Activated T-helper 1 cell treated with anti-CD3 and anti-CD28 coated beads, Interleukin-2, amount 50 U/mL, for 16 hours (primary cell): ENCODE data around the gene CDC26.
"Not testable (repeated sequence)": the region's sequence is repeated elsewhere in the genome, so short reads cannot be mapped to it uniquely, and the experiment has no call there.

Source experiments
- DNase-seq, 2 donors: peaks; one replicate each; pipeline ENCODE4 v3.0.0-alpha.2; 2020; ENCODE audit warnings: low read depth in 1 of 2, low spot score in 1 of 2

CDC26 gene

DNA sequence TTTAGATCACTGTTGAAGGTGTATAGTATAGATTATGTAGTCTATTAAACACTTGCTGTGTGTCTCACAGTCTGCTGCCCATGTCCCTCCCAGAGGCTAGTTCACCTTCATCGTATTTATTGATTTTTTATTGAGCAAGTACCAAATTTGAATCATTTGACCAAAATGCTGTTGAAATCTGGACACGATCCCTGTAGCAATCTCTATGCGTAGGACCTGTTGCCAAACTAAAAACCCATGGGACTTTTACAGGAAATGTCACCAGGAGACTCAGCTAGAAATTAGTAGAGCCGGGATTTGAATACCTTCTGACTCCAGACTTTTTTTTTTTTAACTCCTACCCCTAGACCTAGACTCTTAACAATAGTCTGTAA lies 36.5 kb downstream of the CDC26 start:
- DNase-seq, result no peak

DNA sequence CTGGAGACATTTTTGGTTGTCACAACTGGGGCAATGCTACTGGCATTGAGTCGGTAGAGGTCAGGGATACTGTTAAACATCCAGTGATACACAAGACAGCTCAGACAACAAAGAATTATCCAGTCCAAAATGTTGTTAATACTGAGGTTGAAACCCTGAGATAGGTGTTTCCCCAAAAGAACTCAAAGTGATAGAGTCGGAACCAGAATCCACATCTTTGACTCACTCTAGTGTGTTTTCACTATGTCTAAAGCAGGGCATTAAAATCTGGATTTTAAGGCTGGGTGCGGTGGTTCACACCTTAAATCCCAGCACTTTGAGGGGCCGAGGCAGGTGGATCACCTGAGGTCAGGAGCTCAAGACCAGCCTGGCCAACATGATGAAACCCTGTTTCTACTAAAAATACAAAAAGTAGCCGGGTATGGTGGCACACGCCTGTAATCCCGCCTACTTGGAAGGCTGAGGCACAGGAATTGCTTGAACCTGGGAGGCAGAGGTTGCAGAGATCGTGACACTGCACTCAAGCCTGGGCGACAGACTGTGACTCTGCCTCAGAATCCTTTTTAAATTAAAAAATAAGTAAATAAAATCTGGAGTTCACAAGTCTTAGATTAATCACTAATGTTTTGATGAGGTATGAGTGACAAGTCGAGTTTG lies 37.0 kb downstream of the CDC26 start:
- no peak for DNase-seq

DNA sequence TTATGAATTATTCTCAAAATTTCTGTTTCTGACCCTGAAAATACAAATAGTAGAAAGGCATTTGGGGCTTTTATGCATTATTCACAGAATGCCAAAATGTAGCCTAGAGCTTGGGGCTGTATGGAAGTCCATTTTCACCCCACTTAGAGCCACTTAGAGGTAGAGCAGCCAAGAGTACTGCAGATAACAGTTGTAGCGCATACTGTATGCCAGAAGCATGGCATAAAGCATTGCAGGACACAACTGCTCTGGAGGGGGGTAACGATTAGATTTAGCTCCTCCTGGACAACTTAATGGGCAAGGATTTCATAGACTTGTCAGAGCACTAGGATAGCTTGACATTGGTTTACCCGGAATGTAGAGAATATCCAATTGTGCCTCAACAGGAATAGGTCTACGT lies 38.3 kb downstream of the CDC26 start:
- no peak for DNase-seq

DNA sequence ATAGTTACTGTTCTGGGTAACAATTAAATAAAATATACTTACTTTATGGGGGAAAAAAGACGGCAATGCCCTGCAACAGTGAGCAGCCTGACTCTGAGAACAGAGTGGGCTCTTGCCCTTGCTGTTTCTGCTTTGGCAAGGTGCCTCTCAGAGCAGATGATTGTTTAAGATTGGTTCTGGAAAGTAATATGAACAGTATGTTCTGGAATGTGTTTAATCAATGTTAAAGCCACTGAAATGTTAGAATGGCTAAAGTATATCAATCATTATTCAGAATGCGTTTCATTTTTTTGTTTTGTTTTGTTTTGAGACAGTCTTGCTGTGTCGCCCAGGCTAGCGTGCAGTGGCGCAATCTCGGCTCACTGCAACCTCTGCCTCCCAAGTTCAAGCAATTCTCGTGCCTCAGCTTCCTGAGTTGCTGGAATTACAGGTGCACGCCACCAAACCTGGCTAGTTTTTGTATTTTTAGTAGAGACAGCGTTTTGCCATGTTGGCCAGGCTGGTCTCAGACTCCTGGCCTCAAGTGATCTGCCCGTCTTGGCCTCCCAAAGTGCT lies 39.6 kb downstream of the CDC26 start:
- DNase-seq, result not testable (repeated sequence)

DNA sequence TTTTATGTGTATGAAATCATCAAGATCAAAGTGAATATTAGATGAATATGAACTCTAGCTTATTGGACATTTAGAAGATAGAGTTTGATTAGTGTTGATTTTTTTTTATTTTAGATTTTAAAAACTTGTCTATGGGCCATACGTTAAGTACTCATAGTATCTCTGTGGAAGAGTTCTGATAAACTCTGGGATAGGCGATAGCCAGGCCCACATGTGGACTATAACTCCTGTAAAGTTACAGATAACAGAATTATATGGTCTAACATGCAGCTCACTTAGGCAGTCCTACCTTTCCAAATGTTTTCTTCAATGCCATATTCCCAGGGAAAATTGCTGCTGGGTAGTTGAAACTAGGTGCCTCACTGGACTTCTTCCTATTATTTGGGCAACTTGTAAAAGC lies 43.7 kb downstream of the CDC26 start:
- DNase-seq, result no peak

DNA sequence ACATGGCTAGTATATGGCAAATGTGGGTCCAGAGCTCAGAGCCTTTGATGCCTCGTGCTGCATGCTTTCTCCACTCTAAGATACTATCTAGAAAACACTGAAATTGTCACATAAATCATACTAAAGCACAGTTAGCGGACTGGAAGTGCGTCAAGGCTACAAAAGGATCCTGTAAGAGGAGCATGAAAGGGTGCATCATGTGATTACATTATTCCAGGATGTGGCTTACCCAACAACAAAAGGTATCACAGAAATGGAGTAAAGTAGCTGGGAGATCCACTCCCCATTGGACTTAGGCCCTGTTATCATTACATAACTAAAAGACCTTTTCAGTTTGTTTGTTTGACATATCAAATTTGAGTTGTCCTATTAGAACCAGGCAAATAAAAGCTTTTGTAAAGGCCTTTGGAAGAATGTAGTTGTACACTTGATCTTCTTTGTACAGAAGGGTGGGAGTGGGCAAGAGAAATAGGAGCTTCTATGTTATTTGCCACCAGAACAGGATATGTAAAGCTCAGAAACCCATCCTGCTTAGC lies 47.2 kb downstream of the CDC26 start:
- DNase-seq, result no peak

DNA sequence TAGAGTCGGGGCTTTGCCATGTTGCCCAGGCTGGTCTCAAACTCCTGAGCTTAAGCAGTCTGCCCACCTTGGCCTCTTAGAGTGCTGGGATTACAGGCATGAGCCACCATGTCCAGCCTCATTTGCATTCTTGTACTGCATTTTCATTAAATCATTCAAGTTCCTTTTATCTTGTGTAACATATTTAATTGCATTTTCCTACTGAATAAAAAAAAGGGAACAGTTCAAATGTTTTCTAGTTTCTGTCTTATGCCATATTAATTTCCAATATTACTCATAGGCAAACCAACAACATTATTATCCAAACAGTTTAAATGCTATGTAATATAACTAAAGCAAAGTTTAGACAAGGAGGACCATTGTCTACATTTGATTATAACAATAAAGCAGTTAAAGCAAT lies 47.9 kb downstream of the CDC26 start:
- no peak for DNase-seq

DNA sequence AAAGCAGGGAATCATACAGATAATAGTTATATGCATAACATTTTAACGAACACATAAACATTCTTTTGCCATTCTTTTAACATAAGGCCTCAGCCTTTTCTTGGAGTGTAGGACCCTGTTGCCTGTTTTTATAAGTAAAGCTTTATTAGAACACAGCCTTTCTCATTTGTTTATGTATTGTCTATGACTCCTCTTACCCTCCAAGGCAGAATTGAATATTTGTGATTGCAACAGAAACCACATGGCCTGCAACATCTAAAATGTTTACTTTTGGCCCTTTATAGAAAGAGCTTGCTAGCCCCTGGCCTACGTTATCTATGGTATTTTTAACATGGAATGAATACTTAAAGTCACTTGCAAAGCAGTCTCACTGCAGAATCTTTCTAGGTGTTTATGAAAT lies 51.4 kb downstream of the CDC26 start:
- no peak for DNase-seq

DNA sequence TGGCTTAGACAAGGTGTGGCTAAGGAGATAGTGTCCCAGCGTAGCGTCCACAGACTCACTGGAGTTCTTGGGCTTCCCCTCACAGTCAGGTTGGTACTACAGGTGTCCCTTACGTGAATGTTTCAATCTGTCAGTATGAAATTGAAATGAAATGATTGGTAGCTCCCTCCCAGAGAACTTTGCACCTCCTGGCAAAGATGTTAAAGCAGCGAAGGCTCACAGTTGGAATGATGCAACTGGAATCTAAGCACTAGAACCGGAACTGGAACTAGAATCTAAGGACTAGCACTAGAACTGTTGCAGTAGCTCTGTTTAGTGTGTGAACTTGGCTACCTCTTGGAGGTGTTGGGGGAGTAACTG lies 52.9 kb downstream of the CDC26 start:
- no peak for DNase-seq

DNA sequence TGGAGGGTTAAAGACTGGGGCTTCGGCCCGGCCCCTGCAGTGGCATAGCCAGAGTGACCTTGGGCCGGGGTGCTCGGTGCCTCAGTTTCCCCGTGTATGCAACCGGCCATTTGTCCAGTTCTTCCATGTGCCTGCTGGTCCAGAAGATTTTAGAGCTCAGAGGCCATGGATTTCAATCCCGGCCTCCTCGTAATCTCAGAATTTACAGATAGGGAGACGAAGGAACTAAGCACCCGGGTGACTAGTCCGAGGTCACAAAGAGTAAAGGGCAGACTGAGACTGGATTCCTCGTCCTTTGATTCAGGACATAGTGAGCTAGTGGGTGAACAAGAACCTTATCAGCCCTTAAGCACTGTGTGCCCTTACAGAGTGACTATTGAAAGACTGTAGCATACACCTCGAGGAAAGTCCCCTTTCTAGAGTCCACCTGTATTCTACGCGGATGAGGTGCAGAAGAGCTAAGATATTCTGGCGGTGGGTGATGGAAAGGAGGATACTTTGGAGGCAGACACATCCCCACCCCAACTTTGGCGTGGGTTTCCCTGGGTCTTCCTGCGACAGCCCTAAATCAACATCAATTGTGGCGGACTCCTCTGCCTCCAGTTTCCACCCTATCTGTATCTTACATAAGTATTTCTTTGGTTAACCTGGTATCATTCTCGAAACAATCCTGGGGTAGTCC lies 53.4 kb downstream of the CDC26 start:
- DNase-seq, result no peak

DNA sequence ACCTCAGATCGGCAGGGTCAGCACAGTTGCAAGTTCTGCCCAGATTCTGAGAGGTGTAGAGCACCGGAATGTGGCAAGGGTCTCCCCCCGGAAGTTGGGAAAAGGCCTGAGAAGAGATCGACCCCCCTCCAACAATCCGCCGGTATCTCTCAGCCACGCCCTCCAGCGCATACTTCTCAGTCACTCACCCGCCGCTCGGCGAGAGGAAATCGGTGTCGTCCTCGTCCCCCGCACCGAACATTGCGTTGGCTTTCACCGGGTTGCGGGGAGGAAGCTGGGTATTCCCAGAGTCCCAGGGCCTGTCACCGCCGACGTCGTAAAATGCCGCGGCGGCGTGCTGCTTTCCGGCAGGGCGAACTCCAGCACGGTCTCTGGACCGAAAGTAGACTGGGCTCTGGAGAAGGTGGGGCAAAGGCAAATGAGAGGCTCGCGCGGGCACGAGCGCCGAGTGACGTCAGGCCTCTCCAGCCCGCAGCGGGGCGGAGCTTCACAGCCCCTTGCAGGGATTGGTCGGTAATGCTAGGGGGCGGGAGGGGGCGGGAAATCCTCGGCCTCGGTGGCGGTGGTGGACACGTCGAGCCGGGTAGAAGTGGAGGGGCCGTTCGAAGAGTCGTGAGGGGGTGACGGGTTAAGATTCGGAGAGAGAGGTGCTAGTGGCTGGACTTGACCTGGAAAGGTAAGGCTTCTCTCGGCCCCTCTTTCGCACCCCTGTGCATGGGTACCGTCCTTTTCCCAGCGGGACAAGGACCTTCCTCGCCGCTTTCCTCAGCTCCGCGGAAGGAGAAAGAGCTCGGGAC lies 54.2 kb downstream of the CDC26 start, which contains the start of the genes FKBP15 and SLC31A1:
Gene FKBP15, minus strand, starts transcription at position 275 of the 797 bp plus-strand sequence. Its CDS starts 34 bp downstream, at position 241.
Gene SLC31A1, plus strand, starts transcription at position 542 of the 797 bp plus-strand sequence. CDS start 34,605 bp downstream, outside the sequence.
- peak; percentile 90 to 95 for DNase-seq

DNA sequence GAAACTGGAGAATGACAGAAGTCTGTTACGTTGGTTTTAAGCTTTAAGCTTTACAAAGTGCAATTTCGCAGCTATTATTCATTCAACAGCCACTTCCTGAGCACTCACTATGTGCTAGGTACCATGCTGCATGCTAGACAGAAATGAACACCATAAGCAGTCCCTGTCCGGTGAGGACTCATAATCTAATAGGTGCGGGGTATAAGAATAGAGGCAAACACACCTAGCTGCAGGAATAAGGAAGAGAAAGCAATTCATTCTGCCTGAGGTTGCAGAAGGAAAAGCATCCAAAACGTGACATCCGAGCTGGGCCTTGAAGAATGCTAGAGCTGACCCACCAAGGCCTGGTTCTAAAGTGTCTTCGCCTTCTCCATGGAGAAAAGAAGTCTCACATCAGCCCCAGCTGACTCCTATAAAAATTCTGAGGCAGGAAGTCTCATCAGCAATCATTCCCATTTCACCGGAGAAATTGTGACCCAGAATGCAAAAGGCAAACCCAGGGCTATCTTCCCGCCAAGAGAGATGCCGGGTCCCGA lies 54.8 kb downstream of the CDC26 start:
- DNase-seq, result no peak

DNA sequence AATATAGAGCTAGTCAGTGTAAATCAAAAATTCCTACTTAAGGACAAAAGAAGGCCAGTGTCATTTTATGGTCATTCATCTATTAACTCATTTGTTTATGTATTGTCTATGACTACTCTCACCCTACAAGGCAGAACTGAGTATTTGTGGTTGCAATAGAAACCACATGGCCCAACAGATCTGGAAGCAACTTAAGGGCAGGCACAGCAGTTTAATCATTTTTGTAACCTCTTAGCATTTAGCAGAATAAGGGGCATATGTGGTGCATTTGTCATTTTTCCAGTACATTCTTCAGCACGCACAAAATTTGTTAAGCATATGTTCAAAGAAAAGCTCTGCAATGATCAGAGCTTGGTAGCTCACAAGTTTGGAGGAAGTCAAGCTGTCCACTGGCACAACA lies 55.4 kb downstream of the CDC26 start:
- DNase-seq, result no peak

DNA sequence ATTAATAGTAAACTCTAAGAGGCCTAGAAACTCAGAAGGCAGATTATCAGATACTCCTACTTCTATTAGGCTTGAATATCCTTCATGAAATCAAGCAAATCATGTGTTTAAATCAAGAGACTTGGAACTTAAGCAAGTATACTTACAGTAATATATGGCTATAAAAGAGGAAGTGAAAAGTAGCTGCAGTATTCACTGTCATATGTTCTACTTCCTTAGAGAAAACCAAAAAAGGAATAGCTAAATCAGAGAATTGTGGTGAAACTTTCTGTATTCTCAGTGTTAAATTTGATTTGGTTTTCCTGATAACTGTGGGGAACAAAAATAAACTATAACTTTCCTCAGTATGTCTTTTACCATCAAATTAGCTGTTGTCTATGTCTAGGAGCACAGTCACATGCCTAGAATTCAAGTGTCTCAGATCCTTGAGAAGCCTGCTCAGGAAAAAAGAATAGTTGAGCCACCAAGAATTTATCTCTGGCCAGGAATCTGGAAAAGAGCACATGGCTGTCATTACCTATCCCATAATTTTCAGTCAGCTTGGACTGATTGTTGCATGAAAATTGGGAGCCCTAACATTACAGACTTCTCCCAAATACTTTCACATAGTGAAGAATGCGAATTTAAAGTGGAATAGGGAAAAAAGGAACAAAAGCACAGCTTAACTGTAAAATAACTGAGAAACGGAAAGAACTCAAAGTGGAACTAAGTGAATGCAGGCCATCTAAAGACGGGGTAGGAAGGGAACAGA lies 56.0 kb downstream of the CDC26 start:
- no peak for DNase-seq
